Measurements from ENCODE around the gene ZNF804B.

DNA sequence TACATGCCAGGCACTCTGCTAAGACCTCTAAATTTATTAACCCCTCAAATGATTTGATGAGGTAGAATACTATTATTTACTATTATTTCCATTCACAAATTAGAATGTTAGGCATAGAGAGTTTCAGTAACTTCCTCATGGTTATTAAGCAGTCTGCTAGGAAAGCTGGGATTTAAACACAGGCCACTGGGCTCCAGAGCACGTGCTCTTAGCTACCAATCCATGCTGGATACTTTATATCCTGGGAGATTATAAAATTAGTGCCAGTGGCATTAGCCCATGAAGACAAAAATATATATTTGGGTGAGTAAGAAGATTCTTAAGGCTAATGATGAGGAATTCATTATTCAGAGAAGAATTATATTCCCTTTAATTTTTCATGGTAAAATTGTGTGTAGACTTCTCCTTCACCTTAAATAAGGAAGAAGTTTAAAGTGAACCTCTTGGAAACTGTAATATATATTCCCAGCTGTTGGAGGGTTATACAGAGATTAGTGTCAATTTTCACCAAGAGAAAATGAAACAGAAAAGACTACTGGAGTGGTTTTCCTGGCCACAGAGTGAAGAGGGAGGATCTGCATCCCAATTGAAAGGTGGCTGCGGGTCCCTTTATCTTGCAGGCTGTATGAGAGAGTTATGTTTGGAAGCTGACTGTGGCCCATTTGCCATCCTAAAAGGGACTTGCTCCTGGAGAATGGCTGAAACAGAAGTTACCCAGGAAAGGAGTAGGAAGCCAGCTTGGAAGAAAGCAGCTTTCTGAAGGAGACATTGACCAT lies 370.3 kb downstream of the ZNF804B start:
- TF ChIP-seq, protein P1, sequence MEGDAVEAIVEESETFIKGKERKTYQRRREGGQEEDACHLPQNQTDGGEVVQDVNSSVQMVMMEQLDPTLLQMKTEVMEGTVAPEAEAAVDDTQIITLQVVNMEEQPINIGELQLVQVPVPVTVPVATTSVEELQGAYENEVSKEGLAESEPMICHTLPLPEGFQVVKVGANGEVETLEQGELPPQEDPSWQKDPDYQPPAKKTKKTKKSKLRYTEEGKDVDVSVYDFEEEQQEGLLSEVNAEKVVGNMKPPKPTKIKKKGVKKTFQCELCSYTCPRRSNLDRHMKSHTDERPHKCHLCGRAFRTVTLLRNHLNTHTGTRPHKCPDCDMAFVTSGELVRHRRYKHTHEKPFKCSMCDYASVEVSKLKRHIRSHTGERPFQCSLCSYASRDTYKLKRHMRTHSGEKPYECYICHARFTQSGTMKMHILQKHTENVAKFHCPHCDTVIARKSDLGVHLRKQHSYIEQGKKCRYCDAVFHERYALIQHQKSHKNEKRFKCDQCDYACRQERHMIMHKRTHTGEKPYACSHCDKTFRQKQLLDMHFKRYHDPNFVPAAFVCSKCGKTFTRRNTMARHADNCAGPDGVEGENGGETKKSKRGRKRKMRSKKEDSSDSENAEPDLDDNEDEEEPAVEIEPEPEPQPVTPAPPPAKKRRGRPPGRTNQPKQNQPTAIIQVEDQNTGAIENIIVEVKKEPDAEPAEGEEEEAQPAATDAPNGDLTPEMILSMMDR (IDR thresholded peaks at IDR 0.05; ENCODE audit: borderline replicate concordance, extremely low read depth, low read length, poor library complexity, severe bottlenecking) = no peak
- TF ChIP-seq EZH2 (IDR thresholded peaks at IDR 0.05; ENCODE audit: borderline replicate concordance, low read depth, low read length, severe bottlenecking) = no peak

All from DND-41 (cell line).